Stimulated activated CD8-positive, alpha-beta memory T cell treated with anti-CD3 and anti-CD28 coated beads, Interleukin-7, amount 100 ng/mL, for 24 hours (primary cell): ENCODE data around the gene DIAPH3.

ENCODE experiments used
- DNase-seq: peaks from one replicate; pipeline ENCODE4 v3.0.0-alpha.2; 2020; ENCODE audit warnings: low read depth

DIAPH3 gene

DNA sequence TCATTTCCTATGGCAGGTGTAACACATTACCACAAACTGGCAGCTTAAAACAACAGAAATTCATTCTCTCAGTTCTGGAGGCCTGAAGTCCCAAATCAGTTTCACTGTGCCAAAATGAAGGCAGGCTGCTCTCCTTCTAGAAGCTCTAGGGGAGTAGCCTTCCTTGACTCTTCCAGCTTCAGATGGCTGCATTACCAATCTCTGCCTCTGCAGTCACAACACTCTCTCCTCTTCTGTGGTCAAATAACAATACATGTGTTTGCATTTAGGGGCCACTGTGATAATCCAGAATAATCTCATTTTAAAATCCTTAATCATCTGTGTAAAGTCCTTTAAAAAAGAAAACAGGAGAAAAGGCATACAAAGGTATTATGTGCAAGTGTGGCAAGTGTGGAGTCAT, 7.8 kb downstream of the DIAPH3 start:
- DNase-seq, result no peak

DNA sequence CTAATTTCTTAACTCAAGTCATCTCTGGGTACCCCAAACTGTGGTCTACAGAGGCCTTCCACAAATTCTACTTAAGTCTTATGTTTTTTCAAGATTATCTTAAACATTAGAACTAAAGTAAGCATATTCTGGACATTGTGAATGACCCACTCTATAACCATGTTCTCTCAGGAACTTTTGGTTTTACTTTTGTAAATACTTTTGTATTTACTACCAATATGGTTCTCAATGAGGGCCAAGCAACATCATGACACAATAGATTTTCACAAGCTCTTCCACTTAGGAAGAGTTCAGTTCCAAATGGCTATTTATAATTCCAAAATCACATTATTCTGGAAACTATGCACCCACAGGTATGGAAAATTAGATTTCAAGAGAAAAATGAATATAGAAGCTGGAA, 10.8 kb downstream of the DIAPH3 start:
- no peak for DNase-seq

DNA sequence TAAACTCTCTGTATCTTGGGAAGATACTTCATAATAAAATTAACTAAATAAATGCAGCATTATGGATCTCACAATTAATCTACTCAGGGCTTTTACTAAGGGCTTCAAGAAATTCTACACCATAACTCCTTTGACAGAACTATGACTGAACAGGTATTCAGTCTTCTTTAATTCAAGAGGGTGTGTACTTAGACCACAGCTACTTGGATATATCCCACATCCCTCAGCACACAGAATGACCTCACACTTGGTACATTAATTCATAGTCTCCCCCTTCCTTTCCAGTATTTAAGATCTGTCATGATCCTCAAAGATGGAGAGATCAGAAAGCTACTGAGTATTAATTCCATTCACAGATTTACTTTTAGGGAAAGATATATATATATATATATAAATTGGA, 11.6 kb downstream of the DIAPH3 start:
- no peak for DNase-seq

DNA sequence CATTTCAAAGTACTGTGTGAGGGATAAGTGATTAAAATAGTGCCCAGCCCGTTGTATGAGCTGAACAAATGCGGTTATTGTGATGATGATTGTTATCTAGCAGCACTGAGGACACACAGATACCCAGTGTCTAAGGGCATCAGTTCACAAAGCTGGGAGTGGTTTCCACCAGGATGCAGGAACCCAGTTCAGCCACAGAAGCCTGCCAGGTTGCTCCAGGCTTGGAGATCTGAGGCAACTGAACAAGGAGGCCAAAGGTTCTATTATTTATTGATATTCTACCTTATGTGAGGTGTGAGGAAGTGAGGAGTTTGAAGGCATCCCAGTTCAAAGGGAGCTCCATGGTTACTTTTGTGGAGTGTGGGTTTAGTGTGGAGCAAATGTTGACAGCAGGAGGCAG, 13.2 kb downstream of the DIAPH3 start:
- DNase-seq, result no peak

DNA sequence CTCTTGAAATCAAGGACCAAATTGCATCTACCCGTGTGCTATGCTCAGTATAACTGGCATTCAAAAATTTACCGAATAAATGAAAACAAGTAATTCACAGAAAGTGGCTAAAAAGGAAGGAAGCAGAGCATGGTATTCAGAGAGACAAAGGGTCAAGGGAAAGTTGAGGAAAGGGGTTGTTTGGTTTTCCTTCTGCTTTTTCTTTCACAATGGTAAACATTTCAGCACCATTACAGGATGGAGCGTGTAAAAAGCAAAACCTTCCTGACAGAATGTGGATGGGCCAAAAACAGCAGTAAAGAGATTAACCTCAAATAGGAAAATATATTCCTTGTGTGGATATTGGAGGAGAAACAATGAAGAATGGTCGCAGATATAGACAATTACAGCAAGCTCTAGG, 14.8 kb downstream of the DIAPH3 start:
- DNase-seq, result no peak

DNA sequence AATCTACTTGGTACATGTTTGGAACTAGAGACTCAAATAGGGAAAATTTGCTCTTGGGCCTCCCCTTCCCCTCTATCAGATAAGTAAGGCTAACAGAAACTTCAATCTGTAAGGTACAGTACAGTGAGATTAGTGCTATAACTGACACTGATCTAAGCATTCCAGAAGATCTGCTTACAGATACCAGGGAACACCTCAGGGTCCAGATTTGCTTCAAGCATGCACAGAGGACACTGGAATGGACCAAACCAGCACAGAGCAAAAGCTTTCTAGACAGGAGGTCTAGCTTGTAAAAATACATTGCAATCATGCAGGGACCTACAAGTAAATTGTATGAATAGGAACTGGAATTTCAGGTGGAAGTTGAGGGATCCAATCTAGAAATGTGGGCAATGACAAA, 16.4 kb downstream of the DIAPH3 start:
- DNase-seq, result no peak

DNA sequence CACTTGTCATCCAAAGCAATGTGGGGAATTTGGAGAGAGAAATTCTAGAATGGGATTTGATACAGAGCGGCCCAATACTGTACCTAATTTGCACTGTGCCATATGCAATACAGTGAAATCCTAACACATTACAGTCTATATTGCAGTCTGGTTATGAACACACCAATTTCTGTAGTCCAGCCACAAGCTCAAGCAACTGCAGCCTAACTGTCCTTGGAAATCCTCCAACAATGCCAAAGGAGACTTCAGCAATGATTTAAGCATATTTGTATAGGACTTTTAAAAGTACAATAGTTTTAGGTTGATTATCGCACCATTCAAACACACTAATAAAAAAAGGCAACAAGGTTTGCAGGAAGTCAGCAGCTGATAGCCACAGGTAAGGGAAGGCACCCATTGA, 17.3 kb downstream of the DIAPH3 start:
- no peak for DNase-seq

DNA sequence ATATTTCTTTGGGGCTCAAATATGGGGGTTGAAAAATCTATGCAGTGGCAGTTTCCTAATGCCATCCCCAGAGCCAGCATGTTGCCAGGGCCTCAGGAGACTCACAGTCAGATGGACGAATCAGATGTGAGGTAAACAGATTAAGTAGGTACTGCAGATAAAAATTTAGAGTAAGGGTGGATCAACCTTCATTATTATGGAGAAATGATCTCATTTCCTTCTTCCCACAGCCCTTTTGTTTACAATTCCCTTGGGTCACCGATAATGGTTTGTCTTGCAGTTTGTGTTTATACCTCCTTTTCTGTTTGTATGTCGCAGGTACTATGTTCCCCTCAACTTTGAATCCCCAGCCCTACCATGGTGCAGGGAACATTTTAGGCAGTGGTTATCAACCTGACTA, 20.0 kb downstream of the DIAPH3 start:
- DNase-seq, result no peak

DNA sequence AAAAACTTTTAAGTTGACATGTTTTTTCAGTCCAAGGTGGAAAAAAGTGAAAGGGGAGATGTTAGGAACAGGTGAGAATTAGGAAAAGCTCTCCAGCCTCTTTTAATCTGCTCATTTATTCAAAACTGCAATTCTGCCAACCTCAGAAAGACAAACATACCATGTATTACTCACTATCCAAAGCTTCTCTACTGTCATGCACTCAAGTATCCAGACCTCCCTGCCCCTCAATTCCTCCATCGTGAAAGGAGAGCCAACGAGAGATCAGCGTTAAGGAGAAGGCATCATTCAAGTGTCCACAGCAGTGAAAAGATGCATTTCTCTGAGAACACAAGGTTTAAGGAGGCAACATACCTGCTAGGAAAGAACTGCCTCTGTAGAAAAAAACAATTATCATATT, 24.5 kb downstream of the DIAPH3 start:
- no peak for DNase-seq

DNA sequence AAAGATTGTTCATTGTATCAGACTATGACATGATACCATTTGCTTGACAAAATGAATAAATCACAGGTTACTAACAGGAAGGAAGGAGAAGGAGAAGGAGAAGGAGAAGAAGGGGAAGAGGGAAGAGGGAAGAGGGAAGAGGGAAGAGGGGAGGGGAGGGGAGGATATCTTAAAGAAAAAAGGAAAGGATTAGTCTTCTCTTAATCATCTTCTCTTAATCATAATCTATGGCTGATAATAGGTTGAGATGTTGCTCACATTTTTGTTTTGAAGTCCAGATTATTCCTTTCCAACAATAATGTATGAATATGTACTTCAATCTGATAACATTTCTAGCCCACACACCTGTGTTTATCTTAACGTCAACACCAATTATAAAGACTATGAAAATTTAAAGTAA, 25.1 kb downstream of the DIAPH3 start:
- DNase-seq, result no peak

DNA sequence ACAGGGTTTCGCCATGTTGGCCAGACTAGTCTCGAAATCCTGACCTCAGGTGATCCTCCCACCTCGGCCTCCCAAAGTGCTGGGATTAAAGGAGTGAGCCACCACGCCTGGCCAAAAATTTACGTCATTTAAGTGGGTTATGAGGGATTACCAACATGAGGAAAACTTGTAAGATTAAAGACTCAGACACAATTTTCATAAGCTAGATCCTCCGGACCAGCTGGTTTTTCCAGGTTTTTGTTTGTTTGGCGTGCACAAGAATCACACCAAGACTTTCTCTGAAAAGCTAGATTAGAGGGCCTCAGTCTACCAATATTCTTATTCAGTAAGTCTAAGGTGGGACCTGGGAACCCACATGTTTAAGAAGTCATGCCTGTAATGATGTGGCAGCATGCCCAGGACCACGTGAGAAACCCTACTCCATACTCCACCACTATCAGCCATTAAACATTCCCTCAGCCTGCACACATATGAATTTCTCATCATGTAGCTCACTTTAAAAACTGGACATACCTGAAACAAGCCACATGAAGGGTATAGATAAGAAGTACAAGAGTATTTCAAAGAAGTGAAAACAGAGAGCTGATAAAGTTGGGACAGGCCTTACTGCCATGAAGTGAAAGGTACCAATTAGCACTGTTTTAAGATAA, 25.7 kb downstream of the DIAPH3 start:
- no peak for DNase-seq

DNA sequence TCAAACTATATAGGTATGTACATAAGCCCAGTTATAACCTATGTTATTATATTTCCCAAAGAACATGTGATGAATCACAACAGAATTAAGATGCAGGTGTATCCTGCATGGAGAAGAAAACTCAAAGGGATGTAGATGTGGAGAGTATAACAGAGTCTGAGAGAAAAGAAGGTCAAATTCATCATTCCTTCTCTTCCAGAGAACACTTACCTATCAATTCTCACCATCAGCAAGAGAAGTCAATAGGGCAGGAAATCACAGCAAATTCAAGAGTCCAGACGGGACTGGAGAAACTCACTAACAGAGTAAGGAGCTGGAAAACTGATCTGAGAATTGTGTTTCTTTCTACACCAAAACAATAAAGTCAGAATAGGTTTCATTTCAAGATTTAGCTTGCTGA, 28.4 kb downstream of the DIAPH3 start:
- no peak for DNase-seq

DNA sequence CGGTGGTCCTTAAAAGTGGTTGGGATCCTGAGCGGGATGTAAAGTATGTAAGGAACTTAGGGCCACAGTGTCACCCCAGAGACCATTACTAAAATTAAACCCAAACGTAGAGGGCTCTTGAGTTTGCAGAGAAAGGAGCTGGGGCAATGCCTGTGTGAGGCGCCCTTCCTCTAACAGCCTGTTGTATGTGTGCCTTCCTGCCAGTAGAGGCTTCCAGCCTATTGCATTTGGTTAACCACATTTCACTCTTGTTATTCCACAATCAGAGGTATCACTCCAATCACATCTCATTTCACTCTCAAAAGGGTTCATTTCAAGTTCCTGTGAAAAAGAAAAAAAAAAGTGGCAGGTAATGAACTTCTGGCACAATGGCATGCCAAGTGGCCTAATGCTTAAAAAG, 29.4 kb downstream of the DIAPH3 start:
- no peak for DNase-seq

DNA sequence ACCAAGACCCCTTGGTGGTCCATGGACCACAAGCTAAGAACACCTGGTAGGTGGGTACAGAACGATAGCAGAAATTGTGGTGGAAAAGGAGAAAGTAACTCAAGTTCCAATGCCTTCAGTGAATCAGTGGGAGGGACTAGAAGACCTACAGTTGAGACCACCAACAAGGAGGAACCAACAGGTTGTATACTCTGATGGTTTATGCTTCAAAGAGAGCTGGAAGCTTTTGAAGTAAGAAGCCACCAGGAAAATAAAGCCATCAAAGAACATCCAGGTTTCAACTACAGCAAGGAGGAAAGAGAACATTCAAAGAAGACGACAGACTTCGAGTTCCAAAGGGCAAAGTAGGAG, 42.4 kb downstream of the DIAPH3 start:
- no peak for DNase-seq

DNA sequence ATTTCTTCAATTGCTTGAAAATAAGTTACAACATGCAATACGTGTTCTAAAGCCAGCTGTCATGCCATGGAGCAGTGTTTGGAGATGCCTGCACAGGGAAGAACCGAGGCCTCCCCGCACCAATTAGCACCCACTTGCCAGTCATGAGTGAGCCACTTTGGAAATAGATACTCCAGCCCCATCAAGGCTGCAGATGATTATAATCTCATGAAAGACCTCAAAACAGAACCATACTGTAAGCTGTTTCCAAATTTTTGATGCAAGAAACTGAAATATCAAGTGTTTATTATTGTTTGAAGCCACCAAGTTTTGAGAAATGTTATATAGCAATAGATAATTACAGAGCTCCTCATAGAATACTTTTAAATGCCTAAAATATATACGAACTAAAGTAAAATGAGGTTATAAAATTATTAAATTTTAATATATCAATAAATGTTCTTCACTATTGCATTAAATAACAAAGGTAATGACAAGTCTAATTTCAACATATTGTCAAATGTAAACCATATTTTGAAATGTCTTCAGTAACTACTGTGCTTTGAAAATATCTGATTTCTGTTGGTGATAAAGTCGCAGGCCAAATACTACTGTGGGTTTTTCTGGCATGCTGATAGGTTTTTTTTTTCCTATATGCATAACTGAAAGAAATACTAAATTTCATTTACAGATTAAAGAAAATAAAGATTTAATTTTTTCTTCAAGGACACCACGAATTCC, 43.0 kb downstream of the DIAPH3 start:
- no peak for DNase-seq

DNA sequence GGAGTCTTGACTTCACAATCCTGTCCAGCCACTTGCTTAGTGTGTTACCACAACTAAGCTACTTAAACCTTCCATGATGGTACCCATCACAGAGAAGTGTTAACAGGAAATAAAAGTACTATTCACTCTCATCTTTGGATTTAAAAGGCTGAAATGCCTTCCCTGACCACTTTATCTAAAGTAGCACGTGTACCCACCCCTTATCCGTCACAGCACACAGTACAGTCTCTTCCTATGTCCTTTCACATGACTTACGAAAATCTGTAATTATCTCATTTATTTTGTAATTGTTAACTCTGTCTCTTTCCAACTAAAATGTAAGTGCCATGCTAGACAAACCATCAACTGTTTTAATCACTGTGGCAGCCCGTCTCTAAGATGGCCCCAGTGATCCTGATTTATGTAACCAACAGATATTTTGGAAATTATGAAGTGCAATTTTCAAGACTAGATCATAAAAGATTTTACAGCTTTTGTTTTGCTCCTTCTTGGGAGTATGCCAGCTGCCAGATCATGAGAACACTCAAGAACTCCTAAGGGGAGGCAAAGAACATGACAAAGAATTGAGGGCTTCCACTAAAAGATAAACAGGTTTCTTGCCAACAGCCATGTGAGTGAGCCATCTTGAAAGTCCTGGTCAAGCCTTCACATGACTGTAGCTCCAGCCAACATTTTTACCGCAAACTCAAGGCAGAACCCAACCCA, 44.9 kb downstream of the DIAPH3 start:
- DNase-seq, result no peak

DNA sequence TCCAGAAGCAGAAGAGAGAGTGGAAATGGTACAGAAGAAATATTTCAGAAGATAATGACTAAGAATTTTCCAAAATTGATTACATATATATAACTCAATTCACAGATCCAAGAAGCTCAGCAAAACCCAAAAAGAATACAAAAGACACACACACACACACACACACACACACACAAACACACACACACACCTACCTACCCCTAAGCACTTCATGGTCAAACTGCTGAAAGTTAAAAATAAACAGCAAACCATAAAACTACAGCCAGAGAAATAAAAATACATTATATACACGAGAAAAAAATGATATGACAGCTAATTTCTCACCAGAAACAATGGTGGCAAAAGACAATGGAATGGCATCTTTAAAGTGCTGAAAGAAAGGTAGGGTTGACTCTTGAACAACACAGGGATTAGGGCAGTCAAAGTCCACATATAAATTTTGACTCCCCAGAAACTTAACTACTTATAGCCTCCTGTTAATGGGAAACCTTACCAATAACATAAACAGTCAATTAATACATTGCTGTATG, 49.2 kb downstream of the DIAPH3 start:
- no peak for DNase-seq

DNA sequence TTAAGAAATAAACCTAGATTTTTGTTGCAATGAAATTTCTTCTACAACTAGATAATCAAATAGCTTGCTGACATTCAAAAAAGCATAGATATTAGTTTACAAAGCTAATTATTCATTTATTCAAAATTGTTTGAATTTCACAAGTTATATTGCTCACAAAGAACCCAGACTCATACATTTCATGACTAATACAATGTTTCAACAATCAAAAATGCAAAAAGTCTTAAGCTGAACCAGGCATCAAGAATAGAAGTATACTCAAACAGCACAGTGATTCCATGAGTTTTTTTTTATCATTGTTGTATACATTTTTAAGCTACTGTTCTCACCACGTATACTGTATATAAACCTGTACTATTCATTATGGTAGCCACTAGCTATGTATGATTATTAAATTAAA, 51.0 kb downstream of the DIAPH3 start:
- no peak for DNase-seq

DNA sequence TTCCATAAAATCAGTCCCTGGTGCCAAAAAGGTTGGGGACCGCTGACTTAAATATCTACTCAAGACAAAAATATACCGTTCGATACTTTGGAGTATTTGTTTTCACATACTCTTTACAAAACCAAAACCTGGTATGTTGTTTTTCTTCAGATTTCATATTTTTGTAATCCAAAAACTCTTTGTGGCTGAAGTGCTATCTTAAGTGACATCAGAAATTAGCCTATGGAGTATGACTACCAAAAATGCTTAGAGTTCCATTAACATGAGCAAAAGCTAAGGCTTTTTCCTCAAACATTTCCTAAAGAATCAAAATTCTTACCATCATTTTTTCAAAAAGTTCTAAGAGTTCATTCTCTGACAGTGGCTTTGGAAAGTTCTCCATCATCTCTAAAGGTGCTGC, 52.0 kb downstream of the DIAPH3 start:
- DNase-seq, result no peak

DNA sequence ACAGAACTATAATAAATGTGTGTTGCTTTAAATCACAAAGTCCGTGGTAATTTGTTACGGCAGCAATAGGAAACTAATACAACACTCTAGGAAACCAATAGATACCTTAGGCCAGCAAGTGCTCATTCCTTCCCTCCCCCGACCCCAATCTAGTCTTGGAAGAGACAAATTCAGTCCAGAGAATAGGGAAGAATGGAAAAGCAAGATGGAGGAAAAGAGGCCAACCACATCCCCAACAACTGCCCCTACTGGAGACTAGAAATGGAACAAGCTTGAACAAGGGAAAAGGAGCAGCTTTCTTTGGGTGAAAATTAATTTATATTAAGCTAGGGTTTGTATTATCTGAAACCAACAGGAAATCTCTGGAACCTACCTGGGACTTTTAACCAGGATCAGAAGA, 54.4 kb downstream of the DIAPH3 start:
- no peak for DNase-seq

DNA sequence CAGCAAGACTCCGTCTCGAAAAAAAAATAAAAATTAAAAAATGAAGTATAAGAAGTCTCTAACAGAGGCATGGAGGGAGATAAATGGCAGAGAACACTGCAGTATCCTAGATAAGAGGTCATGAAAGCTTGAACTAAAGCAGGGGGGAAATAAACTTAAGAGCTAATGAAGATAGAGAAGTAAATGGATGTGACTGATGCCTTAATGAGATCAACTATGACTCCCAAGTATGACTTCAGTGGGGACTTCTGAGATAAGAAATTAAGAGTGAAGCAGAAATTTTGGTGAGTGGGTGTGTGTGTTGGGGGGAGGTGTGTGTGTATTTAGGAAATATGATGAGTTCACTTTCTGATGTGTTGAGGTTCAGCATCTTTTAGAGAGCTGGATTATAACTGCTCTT, 55.1 kb downstream of the DIAPH3 start:
- DNase-seq, result no peak

DNA sequence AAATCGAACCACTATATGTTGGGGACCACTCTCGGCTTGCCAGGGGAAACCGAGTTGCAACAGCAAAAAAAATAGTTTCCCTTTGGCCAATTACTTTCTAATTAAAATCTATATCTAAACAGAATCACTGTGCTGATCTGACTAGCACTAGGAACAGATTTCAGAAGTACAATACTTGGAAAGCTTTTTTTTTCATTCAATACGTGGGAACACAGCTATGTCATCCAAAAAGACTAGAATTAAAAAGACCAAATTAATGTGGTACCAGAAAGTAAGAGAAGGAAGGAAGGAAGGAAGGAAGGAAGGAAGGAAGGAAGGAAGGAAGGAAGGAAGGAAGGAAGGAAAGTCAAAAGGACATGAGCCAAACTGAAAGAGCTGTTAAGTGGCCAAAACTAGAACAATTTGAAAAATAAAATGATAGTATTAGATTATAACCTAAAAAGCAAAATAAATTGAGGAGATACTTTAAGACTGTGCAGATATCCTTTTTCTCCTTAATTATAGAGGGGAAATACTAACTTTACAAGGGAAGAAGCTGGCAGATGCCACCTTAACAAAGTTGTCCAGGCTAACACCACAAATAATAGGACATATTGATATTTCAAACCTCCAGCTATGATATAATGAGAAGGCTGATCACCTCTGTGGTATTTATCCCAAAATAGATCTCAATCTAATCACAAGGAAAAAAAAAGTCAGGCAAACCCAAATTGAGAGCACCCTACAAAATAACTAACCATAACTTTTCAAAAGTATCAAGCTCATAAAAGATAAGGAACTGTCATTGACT, 63.9 kb downstream of the DIAPH3 start:
- no peak for DNase-seq

DNA sequence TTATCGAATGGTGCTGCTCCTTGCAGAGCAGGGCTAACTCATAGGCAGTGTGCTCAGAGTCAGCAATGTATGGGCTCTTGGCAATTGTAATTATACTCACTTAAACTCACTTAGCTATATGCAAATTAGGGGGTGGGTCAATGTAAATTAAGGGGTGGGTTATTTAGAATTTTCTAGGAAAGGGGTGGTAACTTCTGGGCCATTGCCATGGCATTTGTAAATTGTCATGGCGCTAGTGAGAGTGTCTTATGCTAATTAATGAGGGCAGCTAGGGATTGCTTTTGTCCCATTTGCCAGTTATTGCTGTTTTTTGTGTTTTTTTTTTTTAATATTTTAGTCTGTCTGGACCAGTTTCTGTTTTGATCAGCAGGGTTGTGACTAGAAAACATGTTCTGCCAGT, 68.4 kb downstream of the DIAPH3 start:
- no peak for DNase-seq
